DOHH2 (cell line): ENCODE results near the gene ANGPT4.

ENCODE experiments used
- CTCF ChIP-seq: fragments of 200-600 bp; sonication (generic); IDR thresholded peaks from one replicate; pipeline ENCODE4 v1.5.1; 2014; ENCODE audit warnings: antibody characterized with exemption, mild to moderate bottlenecking, low read depth, low read length; ENCODE audit not compliant: poor library complexity, severe bottlenecking
- EZH2phosphoT487 ChIP-seq: fragments of 200-600 bp; sonication (generic); IDR thresholded peaks from 2 replicates; pipeline ENCODE4 v1.6.1; 2017; ENCODE audit warnings: borderline replicate concordance, mild to moderate bottlenecking, antibody characterized with exemption, low read length, moderate library complexity, mixed read lengths

- TF ChIP-seq CTCF, result no peak
- TF ChIP-seq EZH2phosphoT487, result no peak
Measured at GRCh38 chr20:870758-871157, 45.4 kb downstream of the ANGPT4 start.
